NCI-H446 (cell line): ENCODE results near the gene HBD.
A peak's percentile ranks its signal among the peaks of the same experiment; 100 is the strongest.
"Not testable (repeated sequence)": the region's sequence is repeated elsewhere in the genome, so short reads cannot be mapped to it uniquely, and the experiment has no call there.

ENCODE experiments used
- DNase-seq, 2 experiments: peaks; one replicate each; lab custom pipeline; 2025; lab: John Stamatoyannopoulos, UW

HBD gene

GRCh38 chr11:5234381-5234834 lies at the start of gene HBD:
Gene HBD (minus strand): TSS chr11:5234483. CDS start chr11:5234433, 50 bp downstream.
- DNase-seq: no peak

DNA sequence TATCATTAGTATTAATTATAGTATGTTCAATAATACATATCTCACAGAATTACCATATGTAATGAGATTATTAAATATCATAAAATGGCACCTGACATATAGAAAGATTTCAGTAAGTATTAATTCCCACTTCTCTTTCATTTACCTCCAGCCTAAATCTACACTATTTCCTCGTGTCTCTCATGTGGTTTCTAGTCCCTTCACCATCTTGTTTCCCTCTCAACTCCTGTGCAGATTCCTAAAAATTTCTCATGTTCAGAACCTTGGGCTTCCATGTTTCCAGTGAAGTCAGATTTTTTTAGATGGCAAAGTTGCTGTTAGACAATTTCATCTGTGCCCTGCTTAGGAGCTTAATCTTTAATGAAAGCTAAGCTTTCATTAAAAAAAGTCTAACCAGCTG lies 49.6 kb upstream of the HBD start:
- no peak for DNase-seq

- no peak for DNase-seq
Observed at GRCh38 chr11:5283086-5283485, 48.8 kb upstream of the HBD start.

GRCh38 chr11:5282628-5283027 lies 48.3 kb upstream of the HBD start:
- DNase-seq: no peak

- no peak for DNase-seq
Observed at GRCh38 chr11:5281596-5281995, 47.3 kb upstream of the HBD start.

GRCh38 chr11:5280582-5281102 lies 46.4 kb upstream of the HBD start:
- DNase-seq: peak in 1 of 2 experiments; percentile 3

- DNase-seq: no peak
Observed at GRCh38 chr11:5279471-5280090, 45.3 kb upstream of the HBD start.

GRCh38 chr11:5277807-5278382 lies 43.6 kb upstream of the HBD start:
- no peak for DNase-seq

DNA sequence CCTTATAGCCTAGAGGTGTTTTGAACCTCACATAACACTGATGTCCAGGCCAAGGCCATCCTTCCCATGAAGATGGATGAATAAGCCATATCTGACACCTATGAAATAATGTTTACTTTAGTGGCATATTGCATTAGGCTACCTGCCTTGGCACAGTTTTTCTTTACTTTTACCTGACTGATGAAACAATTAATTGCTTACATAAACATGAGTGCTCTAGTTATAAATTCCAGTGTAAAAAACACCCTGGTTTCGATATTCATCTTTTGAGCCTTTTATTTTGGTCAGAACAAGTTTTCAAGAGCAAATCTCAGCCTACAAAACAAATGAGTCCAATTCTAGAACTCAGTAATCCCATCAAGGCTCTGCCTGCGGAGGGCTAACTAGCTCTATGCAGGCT lies 42.4 kb upstream of the HBD start:
- DNase-seq: no peak

DNA sequence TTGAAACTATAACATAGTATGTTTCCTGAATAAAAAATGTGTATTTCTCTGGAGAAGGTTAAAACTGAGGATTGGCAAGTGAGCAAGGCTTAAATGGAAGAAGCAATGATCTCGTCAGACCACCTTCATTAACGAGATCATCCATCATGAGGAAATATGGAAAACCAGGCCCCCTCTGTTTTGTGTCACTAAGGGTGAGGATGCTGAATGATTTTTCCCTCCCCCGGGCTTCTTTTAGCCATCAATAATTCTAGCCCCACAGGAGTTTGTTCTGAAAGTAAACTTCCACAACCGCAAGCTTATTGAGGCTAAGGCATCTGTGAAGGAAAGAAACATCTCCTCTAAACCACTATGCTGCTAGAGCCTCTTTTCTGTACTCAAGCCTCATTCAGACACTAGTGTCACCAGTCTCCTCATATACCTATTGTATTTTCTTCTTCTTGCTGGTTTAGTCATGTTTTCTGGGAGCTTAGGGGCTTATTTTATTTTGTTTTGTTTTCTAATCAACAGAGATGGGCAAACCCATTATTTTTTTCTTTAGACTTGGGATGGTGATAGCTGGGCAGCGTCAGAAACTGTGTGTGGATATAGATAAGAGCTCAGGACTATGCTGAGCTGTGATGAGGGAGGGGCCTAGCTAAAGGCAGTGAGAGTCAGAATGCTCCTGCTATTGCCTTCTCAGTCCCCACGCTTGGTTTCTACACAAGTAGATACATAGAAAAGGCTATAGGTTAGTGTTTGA lies 41.3 kb upstream of the HBD start:
- DNase-seq: no peak

DNA sequence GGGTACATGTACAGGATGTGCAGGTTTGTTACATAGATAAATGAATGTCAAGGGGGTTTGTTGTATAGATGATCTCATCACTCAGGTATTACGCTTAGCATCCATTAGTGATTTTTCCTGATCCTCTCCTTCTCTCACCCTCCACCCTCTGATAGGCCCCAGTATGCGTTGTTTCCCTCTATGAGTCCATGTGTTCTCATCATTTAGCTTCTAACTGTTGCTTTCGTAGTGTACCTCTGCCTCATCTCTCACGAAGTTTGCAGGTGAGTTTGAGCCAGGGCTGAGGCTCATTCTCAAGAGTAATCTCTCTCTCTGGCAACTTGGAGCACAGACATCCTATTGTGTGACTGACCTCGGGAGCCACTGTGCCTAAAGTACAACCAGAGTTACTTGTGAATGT lies 40.1 kb upstream of the HBD start:
- DNase-seq: no peak

DNA sequence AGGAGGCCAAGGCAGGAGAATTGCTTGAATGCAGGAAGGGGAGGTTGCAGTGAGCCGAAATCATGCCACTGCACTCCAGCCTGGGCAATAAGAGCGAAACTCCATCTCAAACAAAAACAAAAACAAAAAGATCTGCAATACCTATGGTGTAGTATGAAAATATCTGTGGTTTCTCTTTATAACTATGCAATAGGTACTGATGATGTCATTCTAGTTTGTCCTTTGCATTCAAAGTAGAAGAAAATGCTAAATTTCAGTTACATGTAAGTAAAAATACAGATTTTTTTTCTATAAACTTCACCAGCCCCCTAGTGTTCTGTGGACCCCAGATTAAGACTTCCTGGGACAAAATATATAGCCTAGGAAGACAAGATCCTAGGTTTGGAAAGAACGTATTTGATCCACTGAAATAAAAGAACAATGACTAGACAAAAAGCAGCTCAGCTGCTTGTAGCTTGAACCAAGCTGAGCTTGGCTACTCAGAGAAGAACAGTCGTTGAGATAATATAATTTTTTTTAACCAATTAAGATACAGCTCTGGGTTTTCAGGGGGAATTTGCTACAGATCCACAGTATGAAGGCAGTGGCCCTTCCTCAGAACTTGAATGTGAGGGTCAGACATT lies 38.2 kb upstream of the HBD start:
- no peak for DNase-seq

DNA sequence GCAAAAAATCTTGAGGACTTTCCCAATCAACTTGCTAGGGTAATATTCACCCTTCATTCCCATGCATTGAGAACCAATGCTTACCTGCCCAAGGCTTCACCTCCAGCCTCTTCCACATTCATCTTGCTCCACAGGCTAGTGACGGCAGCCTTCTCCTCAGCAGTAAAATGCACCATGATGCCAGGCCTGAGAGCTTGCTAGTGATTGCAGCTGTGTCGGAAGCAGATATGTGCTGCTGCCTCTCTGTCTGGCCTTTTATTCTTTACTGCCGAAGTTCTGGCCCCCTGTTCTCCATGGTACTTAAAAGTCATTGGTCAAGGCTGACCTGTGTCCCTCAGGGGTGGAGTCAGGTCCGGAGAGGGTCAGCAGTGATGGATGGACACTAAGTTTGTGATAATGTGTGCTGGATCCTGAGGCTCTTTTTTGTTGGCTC lies 35.4 kb upstream of the HBD start, which contains the start of gene HBE1:
Gene HBE1 (minus strand): TSS at position 231 of the 433 bp plus-strand sequence. CDS start 55 bp downstream, at position 176.
- no peak for DNase-seq

DNA sequence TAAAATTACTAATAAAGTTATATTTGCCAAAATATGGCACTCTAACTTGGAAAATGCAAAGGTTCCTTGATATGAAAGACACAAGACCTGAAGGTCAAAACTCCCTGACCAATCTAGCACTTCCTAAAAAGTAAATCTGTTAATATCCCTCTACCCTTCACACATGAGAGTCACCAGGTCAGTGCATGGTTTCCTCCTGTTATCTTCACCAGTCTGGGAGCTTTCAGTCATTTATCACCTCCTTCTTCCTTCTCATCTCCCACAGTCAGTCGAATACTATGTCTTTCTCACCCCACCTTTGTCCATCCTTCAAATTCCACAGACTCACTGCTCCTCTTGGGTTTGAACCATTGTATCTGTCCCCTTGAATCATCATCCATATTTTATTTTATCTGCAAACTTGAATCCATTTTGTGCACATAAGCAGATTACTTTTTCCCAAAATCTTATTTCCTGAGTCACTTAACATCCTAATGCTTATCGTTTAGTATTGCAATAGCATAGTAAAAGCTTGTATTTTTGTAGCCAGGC lies 32.8 kb upstream of the HBD start:
- DNase-seq: no peak

- no peak for DNase-seq
Observed at GRCh38 chr11:5266609-5267008, 32.3 kb upstream of the HBD start.

GRCh38 chr11:5265832-5266231 lies 31.5 kb upstream of the HBD start:
- DNase-seq: no peak

DNA sequence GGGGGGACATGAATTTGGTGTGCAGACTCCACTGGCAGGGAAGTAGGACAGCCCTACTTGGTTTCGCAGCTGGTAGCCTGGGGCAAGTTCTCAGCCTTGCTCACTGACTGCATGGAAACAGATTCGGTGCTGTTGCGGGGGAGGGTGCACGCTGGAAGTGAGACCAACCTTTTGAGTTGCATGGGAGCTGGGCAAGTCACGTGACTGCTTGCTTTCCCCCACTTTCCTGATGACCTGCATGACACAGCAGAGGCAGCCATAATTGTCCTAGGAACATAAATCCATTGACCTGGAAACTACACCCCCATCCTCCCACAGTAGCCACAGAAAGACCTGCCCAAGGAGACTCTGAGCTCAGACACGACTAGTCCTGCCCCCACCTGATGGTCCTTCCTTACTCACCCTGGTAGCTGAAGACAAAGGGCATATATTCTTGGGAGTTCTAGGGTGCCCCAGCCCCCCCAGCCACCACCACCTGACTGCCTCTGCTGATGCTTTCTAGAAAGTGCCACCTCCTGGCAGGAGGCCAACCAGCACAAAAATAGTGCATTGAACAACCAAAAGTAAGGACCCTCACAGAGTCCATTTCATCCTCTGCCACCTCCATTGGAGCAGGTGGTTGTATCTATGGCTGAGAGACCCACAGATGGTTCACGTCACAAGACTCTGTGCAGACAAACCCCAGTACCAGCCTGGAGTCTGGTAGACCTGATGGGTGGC lies 24.4 kb upstream of the HBD start:
- no peak for DNase-seq

DNA sequence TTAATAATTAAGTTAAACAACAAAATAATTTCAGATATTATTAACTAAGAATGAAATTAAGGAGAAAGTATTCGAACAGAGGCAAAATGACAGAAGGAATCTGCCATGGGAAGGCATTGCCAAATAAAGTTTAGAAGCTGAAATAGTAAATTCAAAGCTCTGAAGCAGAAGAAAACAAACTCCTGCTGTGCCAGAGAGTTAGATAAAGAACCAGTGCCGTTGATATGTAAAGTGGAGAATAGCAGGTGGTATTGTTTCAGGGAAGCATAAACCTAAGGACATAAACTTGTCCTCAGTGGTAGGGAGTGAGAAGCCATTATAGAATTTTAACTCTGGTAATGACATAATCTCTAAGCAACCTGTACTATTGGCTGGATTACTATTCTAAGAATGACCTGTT lies 23.0 kb upstream of the HBD start:
- no peak for DNase-seq

DNA sequence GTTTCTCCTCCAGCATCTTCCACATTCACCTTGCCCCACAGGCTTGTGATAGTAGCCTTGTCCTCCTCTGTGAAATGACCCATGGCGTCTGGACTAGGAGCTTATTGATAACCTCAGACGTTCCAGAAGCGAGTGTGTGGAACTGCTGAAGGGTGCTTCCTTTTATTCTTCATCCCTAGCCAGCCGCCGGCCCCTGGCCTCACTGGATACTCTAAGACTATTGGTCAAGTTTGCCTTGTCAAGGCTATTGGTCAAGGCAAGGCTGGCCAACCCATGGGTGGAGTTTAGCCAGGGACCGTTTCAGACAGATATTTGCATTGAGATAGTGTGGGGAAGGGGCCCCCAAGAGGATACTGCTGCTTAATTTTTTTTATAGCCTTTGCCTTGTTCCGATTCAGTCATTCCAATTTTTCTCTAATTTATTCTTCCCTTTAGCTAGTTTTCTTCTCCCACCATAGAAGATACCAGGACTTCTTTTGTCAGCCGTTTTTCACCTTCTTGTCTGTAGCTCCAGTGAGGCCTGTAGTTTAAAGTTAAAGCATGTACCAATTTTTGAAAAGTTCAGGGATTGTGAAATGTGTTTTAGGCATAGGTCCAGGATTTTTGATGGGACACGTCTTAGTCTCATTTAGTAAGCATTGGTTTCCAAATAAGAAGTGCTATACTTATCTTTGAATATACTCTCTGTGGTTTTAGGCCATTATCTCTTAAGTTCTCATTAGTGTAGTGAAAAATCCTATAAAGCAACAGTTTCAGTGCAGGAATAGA lies 20.5 kb upstream of the HBD start, which contains the start of gene HBG2:
Gene HBG2 (minus strand): TSS at position 136 of the 768 bp plus-strand sequence. CDS start 53 bp downstream, at position 83.
- not testable (repeated sequence) for DNase-seq

- not testable (repeated sequence) for DNase-seq
Observed at GRCh38 chr11:5254023-5254422, 19.7 kb upstream of the HBD start.

- DNase-seq: not testable (repeated sequence)
Observed at GRCh38 chr11:5253440-5253839, 19.2 kb upstream of the HBD start.
